UCSD-AML1 (cell line): ENCODE results near the gene PARVA.

Source experiments
- DNase-seq: peaks from one replicate; lab custom pipeline; 2025; ENCODE audit not compliant: unreplicated experiment; lab: John Stamatoyannopoulos, UW

PARVA gene

DNA sequence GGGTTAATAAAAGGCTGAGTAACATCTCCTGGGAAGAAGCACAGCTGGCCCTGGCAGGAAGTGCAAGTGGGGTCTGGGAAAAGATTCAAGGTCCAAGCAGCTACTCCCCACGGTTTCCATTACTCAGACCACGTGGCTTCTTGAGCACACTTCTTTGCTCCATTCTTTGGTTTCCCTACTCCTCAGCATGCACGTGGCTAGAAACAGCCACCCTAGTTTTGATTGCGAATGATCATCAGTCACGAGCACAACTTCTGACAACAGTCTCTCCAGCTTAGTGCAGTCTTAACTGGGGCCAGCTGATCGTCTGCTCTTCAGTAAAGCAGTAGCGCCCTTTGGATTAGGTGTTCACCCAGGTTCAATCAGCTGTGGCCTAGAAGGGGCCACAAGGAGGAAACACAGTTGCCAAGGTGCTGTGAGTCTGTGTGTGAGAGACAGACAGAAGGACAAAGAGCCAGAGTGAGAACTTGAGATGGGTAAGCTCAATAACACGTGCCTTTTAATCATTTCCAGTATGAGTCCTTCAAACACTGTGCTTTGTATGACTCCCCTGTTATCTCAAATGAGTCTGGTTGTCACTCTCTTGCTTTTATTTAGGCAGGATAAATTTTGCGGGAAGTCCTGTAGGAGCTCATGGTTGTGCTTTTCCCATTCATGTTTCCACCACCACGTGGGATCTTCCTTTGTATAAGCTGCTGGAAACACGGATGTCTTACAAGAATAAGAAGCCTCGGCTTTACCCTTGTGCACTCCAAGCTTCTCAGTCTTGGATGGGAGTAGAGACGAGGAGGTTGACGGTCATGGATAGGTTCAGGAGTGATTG, 901 bp upstream of the PARVA start:
- no peak for DNase-seq

- DNase-seq = no peak
Measured at GRCh38 chr11:12377824-12378593, 638 bp downstream of the PARVA start.

DNA sequence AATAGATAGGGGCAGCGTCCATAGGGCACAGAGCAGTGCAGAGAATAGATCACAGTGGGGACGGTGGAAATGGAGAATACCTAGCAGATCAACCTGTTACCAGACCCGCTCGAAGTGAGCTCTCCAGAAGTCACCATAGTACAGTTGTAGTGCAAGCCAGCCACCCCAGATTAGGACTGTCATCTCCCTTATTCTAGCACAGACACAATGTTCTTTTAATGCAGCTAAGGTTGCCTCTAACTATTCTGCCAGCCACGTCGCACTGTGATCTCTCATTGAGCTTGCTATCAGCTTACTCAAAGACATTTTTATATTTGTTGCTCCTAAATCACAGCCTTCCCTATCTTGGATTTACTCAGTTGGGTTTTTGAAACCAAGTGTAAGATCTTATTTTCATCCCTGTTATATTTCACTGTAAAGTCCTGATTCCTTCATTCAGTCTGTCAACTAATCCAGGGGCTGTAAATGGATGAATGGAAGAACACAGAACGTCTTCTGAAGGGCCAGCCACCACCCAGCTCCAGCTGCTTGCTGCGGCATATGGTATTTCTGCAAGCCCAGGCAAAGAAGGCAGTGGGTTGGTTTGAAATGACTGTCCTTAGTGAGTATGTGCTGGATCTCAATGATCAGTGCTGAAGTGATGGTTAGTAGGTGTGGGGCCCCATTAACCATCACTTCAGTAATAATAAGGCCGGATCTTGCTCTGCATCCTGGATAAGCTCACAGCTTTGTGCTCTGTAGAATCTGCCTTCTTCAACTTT, 3.4 kb downstream of the PARVA start:
- DNase-seq = no peak

- DNase-seq = no peak
Measured at GRCh38 chr11:12381875-12382274, 4.5 kb downstream of the PARVA start.

GRCh38 chr11:12382451-12382850, 5.1 kb downstream of the PARVA start:
- no peak for DNase-seq

GRCh38 chr11:12386309-12386708, 8.9 kb downstream of the PARVA start:
- DNase-seq = no peak

GRCh38 chr11:12386745-12387144, 9.4 kb downstream of the PARVA start:
- no peak for DNase-seq

GRCh38 chr11:12388173-12388572, 10.8 kb downstream of the PARVA start:
- DNase-seq = no peak

- DNase-seq = no peak
Measured at GRCh38 chr11:12388939-12389670, 11.7 kb downstream of the PARVA start.

- no peak for DNase-seq
Measured at GRCh38 chr11:12389676-12390657, 12.6 kb downstream of the PARVA start.

- DNase-seq = no peak
Measured at GRCh38 chr11:12390687-12391110, 13.3 kb downstream of the PARVA start.

- DNase-seq = no peak
Measured at GRCh38 chr11:12392672-12393071, 15.3 kb downstream of the PARVA start.

DNA sequence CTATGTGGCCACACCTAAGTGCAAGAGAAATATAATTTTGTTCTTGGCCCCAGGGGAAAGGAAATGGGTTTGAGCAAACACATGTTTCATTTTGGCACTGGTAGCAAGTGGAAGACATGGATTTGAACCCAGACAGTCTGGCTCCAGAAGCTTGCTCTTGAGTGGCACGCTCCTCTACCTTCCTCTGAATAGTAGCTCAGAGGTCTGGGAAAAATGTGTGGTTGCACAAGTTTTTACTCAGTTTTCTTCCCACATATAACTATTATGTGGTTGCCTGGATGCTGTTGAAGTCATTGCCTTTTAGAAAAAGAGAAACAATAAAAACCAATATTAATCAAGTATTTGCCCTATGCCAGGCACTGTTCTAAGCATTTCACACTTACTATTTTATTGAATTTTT, 16.3 kb downstream of the PARVA start:
- DNase-seq = no peak

DNA sequence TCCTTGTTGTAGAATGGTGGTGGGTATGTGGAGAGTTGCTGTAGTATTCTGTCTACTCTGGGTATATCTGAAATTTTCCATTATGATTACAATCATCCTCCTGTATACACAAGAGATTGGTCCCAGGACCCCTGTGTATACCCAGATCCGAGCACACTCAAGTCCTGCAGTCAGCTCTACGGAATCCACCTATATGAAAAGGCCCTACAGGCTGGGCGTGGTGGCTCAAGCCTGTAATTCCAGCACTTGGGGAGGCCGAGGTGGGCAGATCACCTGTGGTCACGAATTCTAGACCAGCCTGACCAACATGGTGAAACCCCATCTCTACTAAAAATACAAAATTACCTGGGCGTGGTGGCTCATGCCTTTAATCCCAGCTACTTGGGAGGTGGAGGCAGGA, 17.2 kb downstream of the PARVA start:
- no peak for DNase-seq

GRCh38 chr11:12395333-12395732, 18.0 kb downstream of the PARVA start:
- no peak for DNase-seq

DNA sequence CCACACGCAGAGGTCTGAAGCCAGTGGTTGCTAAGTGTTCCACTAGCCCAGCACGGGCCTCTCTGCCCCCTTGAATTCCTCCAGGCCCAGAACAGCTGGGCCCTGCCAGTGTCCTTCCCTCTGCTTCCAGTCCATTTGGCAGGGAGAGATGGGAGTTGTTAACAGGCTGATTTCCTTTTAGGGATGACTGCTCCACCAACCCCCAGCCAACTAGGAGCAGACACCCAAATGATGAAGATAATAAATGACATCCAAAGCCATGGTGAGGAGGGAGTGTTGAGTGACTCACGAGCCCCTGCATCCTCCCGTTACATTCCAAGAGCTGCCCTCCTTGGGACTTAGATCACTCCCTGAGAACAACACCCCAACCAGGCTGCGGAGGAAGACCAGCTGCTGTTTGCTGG, 20.6 kb downstream of the PARVA start:
- no peak for DNase-seq

DNA sequence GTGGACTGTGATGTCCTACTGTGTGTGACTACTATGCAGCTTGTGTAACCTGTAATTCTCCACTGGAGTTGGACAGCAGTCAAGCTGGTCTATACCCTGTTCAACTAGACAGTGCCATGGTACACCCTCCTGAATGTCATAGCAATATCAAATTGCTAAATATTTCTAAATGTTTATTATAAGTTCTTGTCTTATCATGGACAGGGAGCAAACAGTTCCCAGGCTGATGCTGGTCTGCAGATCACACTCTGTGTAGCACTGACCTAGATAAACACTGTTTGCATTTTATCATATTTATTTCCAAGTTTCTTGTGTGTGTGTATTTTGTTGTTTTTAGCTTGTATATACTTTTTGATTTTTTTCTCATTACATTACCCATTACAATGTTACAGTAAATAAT, 22.0 kb downstream of the PARVA start:
- DNase-seq = no peak

GRCh38 chr11:12402025-12402424, 24.7 kb downstream of the PARVA start:
- no peak for DNase-seq

GRCh38 chr11:12402691-12403120, 25.3 kb downstream of the PARVA start:
- no peak for DNase-seq
